Fibroblast of lung (primary cell): ENCODE measurements around the gene VPS37C. TPM values are rescaled to one million over a fixed set of nuclear protein-coding genes. Genes with fewer than 3 reads are reported as not detected.

Experiments used
- DNase-seq, 2 donors: peaks; one replicate each; pipeline versions ENCODE4 v3.0.0 to v3.0.0-alpha.2; 2010; ENCODE audit warnings: low read depth in 2 of 2
- H2AFZ ChIP-seq: 2 replicates; pipeline ENCODE4 v1.5.1; 2012; ENCODE audit warnings: low read length, control low read depth, inconsistent platforms
- H3K27ac ChIP-seq: 2 replicates; pipeline ENCODE4 v1.5.1; 2011; ENCODE audit warnings: low read length, control low read depth; ENCODE audit not compliant: insufficient read depth
- H3K27me3 ChIP-seq: 2 replicates; pipeline ENCODE4 v1.5.1; 2011; ENCODE audit warnings: mild to moderate bottlenecking, low read length; ENCODE audit not compliant: control insufficient read depth, insufficient read depth
- H3K36me3 ChIP-seq: 2 replicates; pipeline ENCODE4 v1.5.1; 2011; ENCODE audit warnings: low read length; ENCODE audit not compliant: control insufficient read depth, insufficient read depth
- H3K4me1 ChIP-seq: 2 replicates; pipeline ENCODE4 v1.5.1; 2011; ENCODE audit warnings: low read length; ENCODE audit not compliant: control insufficient read depth, insufficient read depth; ENCODE audit errors: extremely low read depth
- H3K4me2 ChIP-seq: 2 replicates; pipeline ENCODE4 v1.5.1; 2011; ENCODE audit warnings: low read length, control low read depth; ENCODE audit not compliant: insufficient read depth; ENCODE audit errors: extremely low read depth
- H3K4me3 ChIP-seq, 4 experiments: fragments of 200-600 bp in 1 of 4; sonication (generic) in 1 of 4; replicated peaks in 1 of 4; 2 replicates each; pipeline ENCODE4 v1.5.1; 2011 to 2016; ENCODE audit warnings: low read length in 4 of 4, low read depth in 3 of 4, mild to moderate bottlenecking in 3 of 4, control low read depth in 2 of 4, inconsistent platforms in 1 of 4, mixed read lengths in 1 of 4; ENCODE audit not compliant: insufficient read depth in 1 of 4; ENCODE audit errors: control extremely low read depth in 1 of 4
- H3K79me2 ChIP-seq: 2 replicates; pipeline ENCODE4 v1.5.1; 2012; ENCODE audit warnings: mild to moderate bottlenecking, low read length, inconsistent platforms; ENCODE audit not compliant: control insufficient read depth, insufficient read depth
- H3K9ac ChIP-seq: 2 replicates; pipeline ENCODE4 v1.5.1; 2011; ENCODE audit warnings: mild to moderate bottlenecking, low read length, control low read depth; ENCODE audit not compliant: insufficient read depth
- H3K9me3 ChIP-seq: 2 replicates; pipeline ENCODE4 v1.5.1; 2012; ENCODE audit warnings: low read depth, low read length; ENCODE audit not compliant: control insufficient read depth, insufficient read depth
- H4K20me1 ChIP-seq: 2 replicates; pipeline ENCODE4 v1.5.1; 2011; ENCODE audit warnings: low read length; ENCODE audit not compliant: control insufficient read depth, insufficient read depth; ENCODE audit errors: extremely low read depth
- EZH2 ChIP-seq: IDR thresholded peaks from 2 replicates; pipeline ENCODE4 v1.5.1; 2012; ENCODE audit warnings: low read length, control low read depth, mild to moderate bottlenecking; ENCODE audit errors: missing control alignments
- polyA plus RNA-seq, 2 donors: library from polyadenylated mRNA; depleted of rRNA in 1 of 2; stranded (reverse) in 1 of 2; unstranded in 1 of 2; fragments of >200 nt; gene quantifications; 2 replicates each; pipeline ENCODE4 v1.2.1, GENCODE V29; 2011 to 2012; ENCODE audit warnings: missing spikeins in 1 of 2
- total RNA-seq: library from RNA; depleted of rRNA; stranded (reverse); fragments of >200 nt; gene quantifications from 2 replicates; pipeline ENCODE4 v1.2.1, GENCODE V29; 2014
- TF ChIP-seq, protein P1 (sequence below), 2 donors: IDR thresholded peaks in 1 of 2; conservative IDR thresholded peaks in 1 of 2; 1 replicate in 1 of 2; 2 replicates in 1 of 2; pipeline ENCODE4 v1.5.1; 2011 to 2012; ENCODE audit warnings: low read length in 2 of 2, control low read depth in 1 of 2, inconsistent platforms in 1 of 2, low read depth in 1 of 2, mild to moderate bottlenecking in 1 of 2

VPS37C gene
- total and polyA plus RNA-seq, 2 donors (not counting 1 experiment from before 2014, with no cell fraction given): 7.6 to 9.9 TPM

- no peaks in the 10 kb centered on the region for H3K36me3 ChIP-seq
- H3K27ac ChIP-seq: no peak overlapping the region
- no peaks in the 10 kb centered on the region for H3K4me1 ChIP-seq
These were observed 41.0 kb downstream of the VPS37C start for GRCh38 chr11:61120099-61120705.

DNA sequence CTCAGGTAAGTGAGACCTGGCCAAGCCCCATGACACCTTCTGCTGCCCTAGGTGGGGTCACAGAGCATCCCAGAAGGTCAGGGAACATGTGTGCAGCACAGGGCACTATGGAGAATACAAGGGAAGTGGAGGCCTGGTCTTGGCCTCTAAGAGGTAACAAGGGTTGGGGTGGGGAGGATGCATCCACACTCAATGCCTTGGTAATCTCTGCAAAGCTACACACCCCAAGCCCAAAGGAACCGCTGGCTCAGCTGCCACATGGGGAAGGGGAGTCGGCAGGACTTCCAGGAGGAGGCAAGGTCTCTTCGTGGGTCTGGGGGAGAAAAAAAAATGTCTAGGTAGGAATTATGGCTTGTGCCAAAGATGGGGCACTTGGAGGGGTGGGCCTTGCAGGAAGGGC is 41.7 kb downstream of the VPS37C start:
- Histone ChIP-seq H3K9me3 (no peaks in the 10 kb centered on the region), H4K20me1 (no peaks in the 10 kb centered on the region), H3K4me2 (no peak overlapping the region), H3K4me3 (no peak overlapping the region), H3K36me3 (no peaks in the 10 kb centered on the region), H3K79me2 (no peaks in the 10 kb centered on the region), H3K27me3 (no peaks in the 10 kb centered on the region), H2AFZ (no peak overlapping the region), H3K27ac (no peak overlapping the region), H3K4me1 (no peaks in the 10 kb centered on the region), H3K9ac (no peak overlapping the region)
- DNase-seq: no peak
- TF ChIP-seq, protein P1, sequence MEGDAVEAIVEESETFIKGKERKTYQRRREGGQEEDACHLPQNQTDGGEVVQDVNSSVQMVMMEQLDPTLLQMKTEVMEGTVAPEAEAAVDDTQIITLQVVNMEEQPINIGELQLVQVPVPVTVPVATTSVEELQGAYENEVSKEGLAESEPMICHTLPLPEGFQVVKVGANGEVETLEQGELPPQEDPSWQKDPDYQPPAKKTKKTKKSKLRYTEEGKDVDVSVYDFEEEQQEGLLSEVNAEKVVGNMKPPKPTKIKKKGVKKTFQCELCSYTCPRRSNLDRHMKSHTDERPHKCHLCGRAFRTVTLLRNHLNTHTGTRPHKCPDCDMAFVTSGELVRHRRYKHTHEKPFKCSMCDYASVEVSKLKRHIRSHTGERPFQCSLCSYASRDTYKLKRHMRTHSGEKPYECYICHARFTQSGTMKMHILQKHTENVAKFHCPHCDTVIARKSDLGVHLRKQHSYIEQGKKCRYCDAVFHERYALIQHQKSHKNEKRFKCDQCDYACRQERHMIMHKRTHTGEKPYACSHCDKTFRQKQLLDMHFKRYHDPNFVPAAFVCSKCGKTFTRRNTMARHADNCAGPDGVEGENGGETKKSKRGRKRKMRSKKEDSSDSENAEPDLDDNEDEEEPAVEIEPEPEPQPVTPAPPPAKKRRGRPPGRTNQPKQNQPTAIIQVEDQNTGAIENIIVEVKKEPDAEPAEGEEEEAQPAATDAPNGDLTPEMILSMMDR (conservative IDR thresholded peaks at IDR 0.05 in 1 of 2, IDR thresholded peaks at IDR 0.05 in 1 of 2; ENCODE audit: low read depth in 1 of 2, low read length in 2 of 2): no peak

More at GRCh38 chr11:61120099-61120705, 41.0 kb downstream of the VPS37C start:
- Histone ChIP-seq H3K27me3 (peaks cover 1% of the 10 kb centered on the region), H4K20me1 (no peaks in the 10 kb centered on the region), H3K9ac (no peak overlapping the region), H3K4me3 (no peak overlapping the region), H3K79me2 (no peaks in the 10 kb centered on the region), H3K4me2 (no peak overlapping the region), H2AFZ (no peak overlapping the region), H3K9me3 (no peaks in the 10 kb centered on the region)
- DNase-seq: no peak
- TF ChIP-seq EZH2: no peak
- TF ChIP-seq, protein P1 (conservative IDR thresholded peaks at IDR 0.05 in 1 of 2, IDR thresholded peaks at IDR 0.05 in 1 of 2; ENCODE audit: low read depth in 1 of 2, low read length in 2 of 2): no peak

- H3K27ac ChIP-seq: no peak overlapping the region
- H3K4me1 ChIP-seq: no peaks in the 10 kb centered on the region
- H3K36me3 ChIP-seq: no peaks in the 10 kb centered on the region
- H3K4me3 ChIP-seq: no peak overlapping the region
- no peaks in the 10 kb centered on the region for H3K27me3 ChIP-seq
- DNase-seq: no peak
- no peak overlapping the region for H2AFZ ChIP-seq
- H4K20me1 ChIP-seq: no peaks in the 10 kb centered on the region
- no peak overlapping the region for H3K9ac ChIP-seq
- no peak overlapping the region for H3K4me2 ChIP-seq
- H3K79me2 ChIP-seq: no peaks in the 10 kb centered on the region
- no peaks in the 10 kb centered on the region for H3K9me3 ChIP-seq
- TF ChIP-seq EZH2: no peak
- TF ChIP-seq, protein P1 (conservative IDR thresholded peaks at IDR 0.05 in 1 of 2, IDR thresholded peaks at IDR 0.05 in 1 of 2; ENCODE audit: low read depth in 1 of 2, low read length in 2 of 2): no peak
These were observed 42.2 kb downstream of the VPS37C start for GRCh38 chr11:61119055-61119454.
